Fibroblast of mammary gland (primary cell): Measurements from ENCODE around the gene SYTL4.
A peak's percentile ranks its signal among the peaks of the same experiment; 100 is the strongest.

Experiments
- DNase-seq: peaks from one replicate; pipeline ENCODE4 v3.0.0-alpha.2; 2010; ENCODE audit warnings: low read depth
- H3K4me3 ChIP-seq: 2 replicates; pipeline ENCODE4 v1.5.1; 2011; ENCODE audit warnings: low read depth, mild to moderate bottlenecking, low read length, moderate library complexity; ENCODE audit not compliant: control insufficient read depth
- TF ChIP-seq, protein P1 (sequence below): conservative IDR thresholded peaks from 2 replicates; pipeline ENCODE4 v1.5.1; 2011; ENCODE audit warnings: low read depth, low read length, inconsistent platforms; ENCODE audit not compliant: control insufficient read depth, insufficient read depth

Gene SYTL4

DNA sequence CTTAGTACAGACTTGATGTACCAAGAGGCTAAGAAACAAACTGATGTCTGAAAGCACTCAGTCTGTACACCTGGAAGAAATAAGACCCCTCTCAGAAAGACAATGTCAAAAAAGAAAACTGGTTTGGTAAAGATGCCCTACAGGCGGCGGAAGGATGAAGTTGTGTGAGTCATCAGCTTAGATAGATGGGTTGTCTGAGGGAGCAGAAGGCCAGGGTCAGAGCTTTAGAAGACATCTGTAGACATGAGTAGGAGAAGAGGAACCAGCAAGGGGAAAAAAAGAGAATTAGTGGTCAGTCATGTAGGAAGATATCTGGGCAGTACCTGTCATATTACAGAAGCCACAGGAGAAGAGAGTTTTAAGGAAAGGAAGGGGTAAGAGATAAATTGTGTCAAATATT lies 79.7 kb downstream of the SYTL4 start:
- no peak overlapping the region for H3K4me3 ChIP-seq
- TF ChIP-seq, protein P1, sequence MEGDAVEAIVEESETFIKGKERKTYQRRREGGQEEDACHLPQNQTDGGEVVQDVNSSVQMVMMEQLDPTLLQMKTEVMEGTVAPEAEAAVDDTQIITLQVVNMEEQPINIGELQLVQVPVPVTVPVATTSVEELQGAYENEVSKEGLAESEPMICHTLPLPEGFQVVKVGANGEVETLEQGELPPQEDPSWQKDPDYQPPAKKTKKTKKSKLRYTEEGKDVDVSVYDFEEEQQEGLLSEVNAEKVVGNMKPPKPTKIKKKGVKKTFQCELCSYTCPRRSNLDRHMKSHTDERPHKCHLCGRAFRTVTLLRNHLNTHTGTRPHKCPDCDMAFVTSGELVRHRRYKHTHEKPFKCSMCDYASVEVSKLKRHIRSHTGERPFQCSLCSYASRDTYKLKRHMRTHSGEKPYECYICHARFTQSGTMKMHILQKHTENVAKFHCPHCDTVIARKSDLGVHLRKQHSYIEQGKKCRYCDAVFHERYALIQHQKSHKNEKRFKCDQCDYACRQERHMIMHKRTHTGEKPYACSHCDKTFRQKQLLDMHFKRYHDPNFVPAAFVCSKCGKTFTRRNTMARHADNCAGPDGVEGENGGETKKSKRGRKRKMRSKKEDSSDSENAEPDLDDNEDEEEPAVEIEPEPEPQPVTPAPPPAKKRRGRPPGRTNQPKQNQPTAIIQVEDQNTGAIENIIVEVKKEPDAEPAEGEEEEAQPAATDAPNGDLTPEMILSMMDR = no peak
- DNase-seq = no peak

DNA sequence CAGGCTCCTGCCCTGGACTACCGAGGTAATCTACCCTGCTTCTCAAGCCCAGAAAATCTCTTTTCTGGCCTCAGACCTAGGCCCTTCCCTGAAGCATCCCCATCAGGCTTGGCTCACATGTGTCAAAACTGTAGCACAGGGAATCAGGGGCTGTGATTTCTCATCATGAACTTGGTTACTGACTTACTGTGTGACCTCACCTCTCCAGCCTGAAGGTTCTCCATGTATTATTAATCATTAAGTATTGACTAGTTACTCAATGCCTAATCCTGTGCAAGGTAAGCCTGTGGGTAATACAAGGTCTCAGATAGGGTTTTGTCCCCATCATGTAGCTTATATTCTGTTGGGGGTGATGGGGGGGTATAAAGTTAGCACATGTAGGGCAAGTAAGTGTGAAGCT lies 81.1 kb downstream of the SYTL4 start:
- no peak for DNase-seq
- TF ChIP-seq, protein P1 = no peak
- H3K4me3 ChIP-seq = no peak overlapping the region

DNA sequence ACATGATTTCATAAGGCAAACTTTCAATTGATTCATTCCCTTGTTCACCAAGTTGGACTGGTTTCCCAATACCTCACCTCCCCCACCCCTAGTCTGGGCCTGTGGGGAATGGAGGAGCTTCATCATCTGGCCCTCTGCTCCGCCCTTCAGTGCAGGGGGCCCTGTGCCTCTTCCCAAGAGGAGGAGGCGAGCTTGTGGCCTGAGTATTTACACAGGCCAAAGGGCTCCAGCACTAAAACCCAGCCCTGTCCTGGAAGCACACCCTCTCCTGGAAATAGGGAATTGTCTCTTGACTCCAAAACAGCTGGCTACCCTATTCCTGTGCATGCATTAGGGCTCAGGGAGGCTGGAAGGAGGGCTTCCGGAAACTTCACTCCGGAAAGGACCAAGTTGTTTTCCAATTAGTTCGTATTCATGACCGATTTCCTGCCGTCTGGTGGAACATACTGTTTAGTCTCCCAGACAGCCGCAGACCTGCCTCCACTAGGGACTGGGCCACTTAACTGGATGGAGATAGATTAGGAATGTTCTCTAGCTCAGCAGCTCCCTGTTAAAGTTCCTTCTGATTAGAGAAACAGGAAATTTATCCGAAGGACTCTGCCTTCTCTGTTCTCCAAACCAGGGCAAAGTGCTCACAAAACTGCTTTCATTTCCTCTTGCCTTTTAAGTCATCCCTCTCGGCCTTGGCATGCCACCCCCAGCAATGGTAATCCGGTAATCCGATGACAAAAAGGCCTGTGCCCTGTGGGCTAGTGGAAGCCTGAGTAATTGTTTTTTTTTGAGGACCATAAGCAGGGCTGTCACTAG lies 82.2 kb downstream of the SYTL4 start:
- peak; percentile 96 for DNase-seq
- TF ChIP-seq, protein P1 = no peak

DNA sequence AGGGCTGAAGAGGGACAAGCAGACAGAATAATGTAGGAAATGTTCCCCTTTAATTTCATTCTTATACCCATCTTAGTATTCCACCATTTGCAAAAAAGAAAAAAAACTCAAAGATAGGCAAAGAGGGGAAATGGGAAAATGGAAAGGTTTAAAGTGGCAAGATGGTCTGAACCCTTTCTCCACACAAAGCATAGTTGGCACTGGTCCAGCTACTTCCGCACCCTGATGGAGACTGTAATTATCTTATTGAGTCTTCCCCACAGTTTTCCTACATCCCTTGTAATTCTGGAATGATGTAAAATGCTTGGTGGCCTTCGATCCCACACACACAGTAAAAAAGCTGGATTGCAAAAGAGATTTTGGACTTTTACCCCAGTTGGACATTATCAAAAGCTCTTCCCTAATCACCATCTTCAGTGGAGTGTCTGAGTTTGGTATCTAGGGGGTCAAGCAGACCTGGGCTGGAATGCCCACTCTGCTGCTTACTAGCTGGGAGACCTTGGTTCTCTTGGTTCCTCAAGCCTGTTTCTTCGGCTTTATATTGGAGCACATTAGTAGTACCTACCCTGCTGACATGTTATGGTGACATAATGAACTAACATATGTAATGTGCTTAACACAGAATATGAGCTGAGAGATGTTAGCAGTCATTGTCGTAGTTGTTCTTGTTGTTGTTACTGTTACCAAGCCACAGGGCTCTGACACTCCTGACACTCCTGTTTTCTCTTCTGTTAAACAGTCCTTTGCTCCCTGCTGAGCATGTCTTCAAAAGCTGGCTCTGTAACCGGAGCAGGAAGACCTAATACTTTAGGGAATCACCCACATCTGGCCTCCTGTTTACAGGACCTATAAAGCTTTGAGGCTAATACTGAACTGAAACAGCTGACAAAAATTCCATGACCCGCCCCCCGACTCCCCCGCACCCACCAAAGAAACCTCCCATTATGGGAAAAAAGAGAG lies 83.2 kb downstream of the SYTL4 start:
- peak; percentile 87 for DNase-seq
- no peak overlapping the region for H3K4me3 ChIP-seq
- TF ChIP-seq, protein P1 = no peak

More for the DNA sequence above, 82.2 kb downstream of the SYTL4 start:
- no peak overlapping the region for H3K4me3 ChIP-seq

- H3K4me3 ChIP-seq = no peak overlapping the region
- TF ChIP-seq, protein P1 = no peak
- no peak for DNase-seq
Measured at GRCh38 chrX:100647739-100648138, 84.2 kb downstream of the SYTL4 start.

DNA sequence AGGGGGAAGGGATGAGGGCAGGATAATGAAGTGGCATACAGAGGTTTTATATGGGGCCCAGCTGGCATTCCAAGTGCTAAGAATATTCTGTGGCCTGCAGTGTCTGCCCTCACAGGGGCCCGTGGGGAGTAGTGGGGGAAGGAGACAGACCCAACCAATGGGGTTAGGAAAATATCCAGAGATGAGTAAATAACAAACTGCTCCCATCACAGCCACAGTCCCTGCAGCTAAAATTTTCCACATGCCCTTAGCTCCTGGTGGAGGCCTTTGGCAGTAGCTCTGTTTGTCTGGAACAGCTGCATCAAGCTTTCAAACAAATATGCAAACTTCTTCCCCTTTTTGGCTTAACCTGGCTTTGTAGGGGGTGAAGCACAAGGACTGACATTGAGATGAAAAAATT lies 84.8 kb downstream of the SYTL4 start:
- H3K4me3 ChIP-seq = no peak overlapping the region
- TF ChIP-seq, protein P1 = no peak
- DNase-seq = peak; percentile 71
